HUDEP-2 (cell line): ENCODE measurements around the gene MAP4.
"Not testable (repeated sequence)": the region's sequence is repeated elsewhere in the genome, so short reads cannot be mapped to it uniquely, and the experiment has no call there.

Experiments used
- DNase-seq, 76 experiments: peaks; one replicate each; lab custom pipeline; 2025; ENCODE audit not compliant: unreplicated experiment in 76 of 76; lab: John Stamatoyannopoulos, UW

The MAP4 gene

GRCh38 chr3:48016301-48016973, at the start of gene MAP4:
Gene MAP4, minus strand, starts transcription at chr3:48016416. Its CDS starts 17,556 bp downstream, at chr3:47998860.
- DNase-seq = peak in 33 of 76 experiments; percentile 3 to 53 (median 20)

- DNase-seq = no peak
These were observed 48.8 kb upstream of the MAP4 start for GRCh38 chr3:48065035-48065434.

- no peak for DNase-seq
These were observed 48.1 kb upstream of the MAP4 start for GRCh38 chr3:48064292-48064829.

GRCh38 chr3:48061586-48061985, 45.4 kb upstream of the MAP4 start:
- DNase-seq = not testable (repeated sequence)

GRCh38 chr3:48058091-48058490, 41.9 kb upstream of the MAP4 start:
- no peak for DNase-seq

GRCh38 chr3:48057521-48057920, 41.3 kb upstream of the MAP4 start:
- DNase-seq = no peak

GRCh38 chr3:48047841-48048464, 31.7 kb upstream of the MAP4 start:
- DNase-seq = peak in 1 of 76 experiments; percentile 1

- DNase-seq = no peak
These were observed 26.0 kb upstream of the MAP4 start for GRCh38 chr3:48042071-48042760.

GRCh38 chr3:48039487-48040190, 23.4 kb upstream of the MAP4 start:
- no peak for DNase-seq

- DNase-seq = no peak
These were observed 22.8 kb upstream of the MAP4 start for GRCh38 chr3:48038971-48039481.

GRCh38 chr3:48034000-48034516, 17.8 kb upstream of the MAP4 start:
- peak in 1 of 76 experiments; percentile 8 for DNase-seq

GRCh38 chr3:48030188-48030587, 14.0 kb upstream of the MAP4 start:
- DNase-seq = no peak

- no peak for DNase-seq
These were observed 11.0 kb upstream of the MAP4 start for GRCh38 chr3:48026951-48027908.

- DNase-seq = no peak
These were observed 9.9 kb upstream of the MAP4 start for GRCh38 chr3:48026098-48026497.

- no peak for DNase-seq
These were observed 8.2 kb upstream of the MAP4 start for GRCh38 chr3:48024401-48024800.

GRCh38 chr3:48023377-48023776, 7.2 kb upstream of the MAP4 start:
- DNase-seq = no peak

- DNase-seq = no peak
These were observed 6.0 kb upstream of the MAP4 start for GRCh38 chr3:48022178-48022577.

GRCh38 chr3:48018841-48019240, 2.6 kb upstream of the MAP4 start:
- no peak for DNase-seq

GRCh38 chr3:48015431-48016180, 610 bp downstream of the MAP4 start:
- DNase-seq = no peak
